GM19468 (cell line): Measurements from ENCODE around the gene ENDOG.
"Not testable (repeated sequence)": the region's sequence is repeated elsewhere in the genome, so short reads cannot be mapped to it uniquely, and the experiment has no call there.

Source experiments
- ATAC-seq: cut with Tn5 transposase; IDR thresholded peaks from one replicate; pipeline ENCODE4 v1.9.1; 2021; ENCODE audit warnings: mild to moderate bottlenecking, moderate library complexity, moderate number of reproducible peaks; ENCODE audit not compliant: unreplicated experiment; ENCODE audit errors: extremely low read depth

The ENDOG gene

GRCh38 chr9:128818099-128818838 is at the start of gene ENDOG:
Gene ENDOG, plus strand, starts transcription at chr9:128818500. Its CDS starts 185 bp downstream, at chr9:128818685.
- ATAC-seq, result peak; percentile 68

- no peak for ATAC-seq
These were observed 49.7 kb upstream of the ENDOG start for GRCh38 chr9:128768606-128769005.

- ATAC-seq, result no peak
These were observed 47.8 kb upstream of the ENDOG start for GRCh38 chr9:128770286-128771030.

- ATAC-seq, result no peak
These were observed 47.1 kb upstream of the ENDOG start for GRCh38 chr9:128771094-128771721.

- peak; percentile 65 for ATAC-seq
These were observed 46.4 kb upstream of the ENDOG start, which contains the start of gene ZER1 for GRCh38 chr9:128771745-128772519. Gene ZER1, minus strand, starts transcription at chr9:128771927. Its CDS starts 16,362 bp downstream, at chr9:128755565.

- ATAC-seq, result no peak
These were observed 45.3 kb upstream of the ENDOG start for GRCh38 chr9:128773049-128773448.

GRCh38 chr9:128774804-128775203 is 43.5 kb upstream of the ENDOG start:
- ATAC-seq, result no peak

GRCh38 chr9:128780093-128780492 is 38.2 kb upstream of the ENDOG start:
- ATAC-seq, result not testable (repeated sequence)

- no peak for ATAC-seq
These were observed 36.9 kb upstream of the ENDOG start for GRCh38 chr9:128781187-128782070.

- no peak for ATAC-seq
These were observed 35.6 kb upstream of the ENDOG start for GRCh38 chr9:128782669-128783068.

- ATAC-seq, result no peak
These were observed 32.9 kb upstream of the ENDOG start for GRCh38 chr9:128785427-128785826.

GRCh38 chr9:128786681-128787601 is 31.4 kb upstream of the ENDOG start, which contains the start of gene TBC1D13:
Gene TBC1D13, plus strand, starts transcription at chr9:128787253. Its CDS starts 101 bp downstream, at chr9:128787354.
- peak; percentile 67 for ATAC-seq

- ATAC-seq, result no peak
These were observed 30.6 kb upstream of the ENDOG start for GRCh38 chr9:128787659-128788058.

- ATAC-seq, result no peak
These were observed 29.9 kb upstream of the ENDOG start for GRCh38 chr9:128788445-128788844.

GRCh38 chr9:128790536-128790935 is 27.8 kb upstream of the ENDOG start:
- no peak for ATAC-seq

- no peak for ATAC-seq
These were observed 26.2 kb upstream of the ENDOG start for GRCh38 chr9:128792134-128792533.

- ATAC-seq, result no peak
These were observed 25.2 kb upstream of the ENDOG start for GRCh38 chr9:128792978-128793686.
